ENCODE data around the gene NXPE1.
"Not testable (repeated sequence)": the region's sequence is repeated elsewhere in the genome, so short reads cannot be mapped to it uniquely, and the experiment has no call there.

Gene NXPE1

GRCh38 chr11:114559425-114560310, at the start of gene NXPE1:
Gene NXPE1 (minus strand): TSS chr11:114559881. CDS start chr11:114551201, 8,680 bp downstream.
- Histone ChIP-seq H3K36me3 (ENCODE audit: control insufficient read depth, insufficient read depth, low read length) (no peaks in the 10 kb centered on the region), H3K27me3 (replicated peaks; ENCODE audit: control insufficient read depth, insufficient read depth, low read length) (no peaks in the 10 kb centered on the region; the same call in 1 of the 2 replicates), H3K4me3 (replicated peaks; ENCODE audit: low read depth, low read length) (no peak within 1 kb of the TSS)
- TF ChIP-seq, protein P1, sequence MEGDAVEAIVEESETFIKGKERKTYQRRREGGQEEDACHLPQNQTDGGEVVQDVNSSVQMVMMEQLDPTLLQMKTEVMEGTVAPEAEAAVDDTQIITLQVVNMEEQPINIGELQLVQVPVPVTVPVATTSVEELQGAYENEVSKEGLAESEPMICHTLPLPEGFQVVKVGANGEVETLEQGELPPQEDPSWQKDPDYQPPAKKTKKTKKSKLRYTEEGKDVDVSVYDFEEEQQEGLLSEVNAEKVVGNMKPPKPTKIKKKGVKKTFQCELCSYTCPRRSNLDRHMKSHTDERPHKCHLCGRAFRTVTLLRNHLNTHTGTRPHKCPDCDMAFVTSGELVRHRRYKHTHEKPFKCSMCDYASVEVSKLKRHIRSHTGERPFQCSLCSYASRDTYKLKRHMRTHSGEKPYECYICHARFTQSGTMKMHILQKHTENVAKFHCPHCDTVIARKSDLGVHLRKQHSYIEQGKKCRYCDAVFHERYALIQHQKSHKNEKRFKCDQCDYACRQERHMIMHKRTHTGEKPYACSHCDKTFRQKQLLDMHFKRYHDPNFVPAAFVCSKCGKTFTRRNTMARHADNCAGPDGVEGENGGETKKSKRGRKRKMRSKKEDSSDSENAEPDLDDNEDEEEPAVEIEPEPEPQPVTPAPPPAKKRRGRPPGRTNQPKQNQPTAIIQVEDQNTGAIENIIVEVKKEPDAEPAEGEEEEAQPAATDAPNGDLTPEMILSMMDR (IDR thresholded peaks at IDR 0.05; ENCODE audit: insufficient read depth, low read length, poor library complexity, severe bottlenecking): no peak
- no peak for DNase-seq (ENCODE audit: extremely low read depth, insufficient read length)

DNA sequence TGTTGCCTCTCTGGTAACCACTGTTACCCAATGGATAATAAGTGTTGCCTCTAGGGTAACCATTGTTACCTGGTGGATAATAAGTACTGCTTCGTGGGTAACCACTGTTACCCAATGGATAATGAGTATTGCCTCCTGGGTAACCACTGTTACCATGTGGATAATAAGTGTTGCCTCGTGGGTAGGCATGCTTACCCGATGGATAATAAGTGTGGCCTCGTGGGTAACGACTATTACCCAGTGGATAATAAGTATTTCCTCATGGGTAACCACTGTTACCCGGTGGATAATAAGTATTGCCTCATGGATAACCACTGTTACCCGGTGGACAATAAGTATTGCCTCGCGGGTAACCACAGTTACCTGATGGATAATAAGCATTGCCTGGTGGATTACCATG, 49.7 kb upstream of the NXPE1 start:
- TF ChIP-seq, protein P1 (IDR thresholded peaks at IDR 0.05; ENCODE audit: insufficient read depth, low read length, poor library complexity, severe bottlenecking): no peak
- DNase-seq (ENCODE audit: extremely low read depth, insufficient read length): no peak
- H3K27me3 ChIP-seq (replicated peaks; ENCODE audit: control insufficient read depth, insufficient read depth, low read length): no peaks in the 10 kb centered on the region
- no peaks in the 10 kb centered on the region for H3K36me3 ChIP-seq (ENCODE audit: control insufficient read depth, insufficient read depth, low read length)
- H3K4me3 ChIP-seq (replicated peaks; ENCODE audit: low read depth, low read length): no peak overlapping the region

DNA sequence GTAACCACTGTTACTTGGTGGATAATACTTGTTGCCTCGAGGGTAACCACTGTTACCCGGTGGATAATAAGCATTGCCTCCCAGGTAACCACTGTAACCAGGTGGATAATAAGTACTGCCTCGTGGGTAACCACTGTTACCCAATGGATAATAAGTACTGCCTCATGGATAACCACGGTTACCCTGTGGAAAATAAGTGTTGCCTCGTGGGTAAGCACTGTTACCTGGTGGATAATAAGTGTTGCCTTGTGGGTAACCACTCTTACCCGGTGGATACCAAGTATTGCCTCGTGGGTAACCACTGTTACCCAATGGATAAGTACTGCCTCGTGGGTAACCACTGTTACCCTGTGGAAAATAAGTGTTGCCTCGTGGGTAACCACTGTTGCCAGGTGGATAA, 48.9 kb upstream of the NXPE1 start:
- not testable (repeated sequence) for DNase-seq (ENCODE audit: extremely low read depth, insufficient read length); H3K4me3 ChIP-seq (replicated peaks; ENCODE audit: low read depth, low read length); H3K36me3 ChIP-seq (ENCODE audit: control insufficient read depth, insufficient read depth, low read length); H3K27me3 ChIP-seq (replicated peaks; ENCODE audit: control insufficient read depth, insufficient read depth, low read length)

DNA sequence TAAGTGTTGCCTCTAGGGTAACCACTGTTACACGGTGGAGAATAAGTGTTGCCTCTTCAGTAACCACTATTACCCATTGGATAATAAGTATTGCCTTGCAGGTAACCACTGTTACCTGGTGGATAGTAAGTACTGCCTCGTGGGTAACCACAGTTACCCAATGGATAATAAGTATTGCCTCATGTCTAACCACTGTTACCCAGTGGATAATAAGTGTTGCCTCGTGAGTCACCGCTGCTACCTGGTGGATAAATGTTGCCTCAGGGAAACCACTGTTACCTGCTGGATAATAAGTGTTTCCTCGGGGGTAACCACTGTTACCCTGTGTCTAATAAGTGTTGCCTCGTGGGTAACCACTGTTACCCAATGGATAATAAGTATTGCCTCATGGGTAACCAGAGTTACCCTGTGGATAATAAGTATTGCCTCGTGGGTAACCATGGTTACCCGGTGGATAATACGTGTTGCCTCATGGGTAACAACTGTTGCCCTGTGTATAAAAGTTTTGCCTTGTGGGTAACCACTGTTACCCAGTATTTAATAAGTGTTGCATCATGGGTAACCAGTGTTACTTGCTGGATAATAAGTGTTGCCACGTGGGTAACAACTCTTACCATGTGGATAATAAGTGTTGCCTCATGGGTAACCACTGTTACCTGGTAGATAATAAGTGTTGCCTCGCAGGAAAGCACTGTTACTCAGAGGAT, 48.2 kb upstream of the NXPE1 start:
- no peak for DNase-seq (ENCODE audit: extremely low read depth, insufficient read length)
- Histone ChIP-seq H3K4me3 (replicated peaks; ENCODE audit: low read depth, low read length) (no peak overlapping the region), H3K27me3 (replicated peaks; ENCODE audit: control insufficient read depth, insufficient read depth, low read length) (no peaks in the 10 kb centered on the region), H3K36me3 (ENCODE audit: control insufficient read depth, insufficient read depth, low read length) (no peaks in the 10 kb centered on the region)
- TF ChIP-seq, protein P1 (IDR thresholded peaks at IDR 0.05; ENCODE audit: insufficient read depth, low read length, poor library complexity, severe bottlenecking): no peak

DNA sequence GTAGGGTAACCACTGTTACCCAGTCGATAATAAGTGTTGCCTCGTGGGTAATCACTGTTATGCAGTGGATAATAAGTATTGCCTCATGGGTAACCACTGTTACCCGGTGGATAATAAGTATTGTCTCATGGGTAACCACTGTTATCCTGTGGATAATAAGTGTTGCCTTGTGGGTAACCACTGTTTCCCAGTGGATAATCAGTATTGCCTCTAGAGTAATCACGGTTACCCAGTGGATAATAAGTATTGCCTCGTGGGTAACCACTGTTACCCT, 47.1 kb upstream of the NXPE1 start:
- H3K36me3 ChIP-seq (ENCODE audit: control insufficient read depth, insufficient read depth, low read length); H3K4me3 ChIP-seq (replicated peaks; ENCODE audit: low read depth, low read length); H3K27me3 ChIP-seq (replicated peaks; ENCODE audit: control insufficient read depth, insufficient read depth, low read length); DNase-seq (ENCODE audit: extremely low read depth, insufficient read length): not testable (repeated sequence)

DNA sequence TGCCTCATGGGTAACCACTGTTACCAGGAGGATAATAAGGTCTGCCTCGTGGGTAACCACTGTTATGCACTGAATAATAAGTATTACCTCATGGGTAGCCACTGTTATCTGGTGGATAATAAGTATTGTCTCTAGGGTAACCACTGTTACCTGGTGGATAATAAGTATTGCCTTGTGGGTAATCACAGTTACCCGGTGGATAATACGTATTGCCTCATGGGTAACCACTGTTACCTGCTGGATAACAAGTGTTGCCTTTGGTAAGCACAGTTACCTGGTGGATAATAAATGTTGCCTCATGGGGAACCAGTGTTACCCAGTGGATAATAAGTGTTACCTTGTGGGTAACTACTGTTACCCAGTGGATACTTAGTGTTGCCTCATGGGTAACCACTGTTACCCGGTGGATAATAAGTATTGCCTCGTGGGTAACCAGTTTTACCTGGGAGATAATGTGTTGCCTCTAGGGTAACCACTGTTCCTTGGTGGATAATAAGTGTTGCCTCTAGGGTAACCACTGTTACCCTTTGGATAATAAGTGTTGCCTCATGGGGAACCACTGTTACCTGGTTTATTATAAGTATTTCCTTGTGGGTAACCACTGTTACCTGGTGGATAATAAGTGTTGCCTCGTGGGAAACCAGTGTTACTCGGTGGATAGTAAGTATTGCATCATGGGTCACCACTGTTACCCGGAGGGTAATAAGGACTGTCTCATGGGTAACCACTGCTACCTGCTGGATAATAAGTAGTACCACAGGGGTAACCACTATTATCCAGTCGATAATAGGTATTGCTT, 46.5 kb upstream of the NXPE1 start:
- DNase-seq (ENCODE audit: extremely low read depth, insufficient read length): no peak
- Histone ChIP-seq H3K4me3 (replicated peaks; ENCODE audit: low read depth, low read length) (no peak overlapping the region), H3K36me3 (ENCODE audit: control insufficient read depth, insufficient read depth, low read length) (no peaks in the 10 kb centered on the region), H3K27me3 (replicated peaks; ENCODE audit: control insufficient read depth, insufficient read depth, low read length) (no peaks in the 10 kb centered on the region)
- TF ChIP-seq, protein P1 (IDR thresholded peaks at IDR 0.05; ENCODE audit: insufficient read depth, low read length, poor library complexity, severe bottlenecking): no peak

Data from GM06990 (cell line).